Posterior vena cava (tissue), 2 donors: ENCODE results near the gene UQCRC1. TPM values are rescaled to one million over a fixed set of nuclear protein-coding genes. Genes with fewer than 3 reads are reported as not detected.

Experiments used
- DNase-seq: peaks from one replicate; pipeline ENCODE4 v3.0.0-alpha.2; 2020; ENCODE audit warnings: low spot score
- intact Hi-C, 2 donors: fragments of 100-400 bp; cut with DNase I; formaldehyde crosslinking; loops; one replicate each; pipeline versions ENCODE4 v1.14.1 to v1.14.2; 2022 to 2023
- total RNA-seq, 2 donors: library from RNA; stranded (reverse); fragmentation: NEBNext Ultra II Directional; extraction: Animal tissue kit (Norgen Biotek cat#: 25700); gene quantifications; one replicate each; pipeline ENCODE4 v1.2.1, GENCODE V29; 2021
- donor health status: DM: yes; HTN: yes; CAD: no.
- donor health status: DM: yes; HTN: yes; CAD: no.

UQCRC1 gene
- total RNA-seq, 2 donors from 2014 or later: 134 to 135 TPM

DNA sequence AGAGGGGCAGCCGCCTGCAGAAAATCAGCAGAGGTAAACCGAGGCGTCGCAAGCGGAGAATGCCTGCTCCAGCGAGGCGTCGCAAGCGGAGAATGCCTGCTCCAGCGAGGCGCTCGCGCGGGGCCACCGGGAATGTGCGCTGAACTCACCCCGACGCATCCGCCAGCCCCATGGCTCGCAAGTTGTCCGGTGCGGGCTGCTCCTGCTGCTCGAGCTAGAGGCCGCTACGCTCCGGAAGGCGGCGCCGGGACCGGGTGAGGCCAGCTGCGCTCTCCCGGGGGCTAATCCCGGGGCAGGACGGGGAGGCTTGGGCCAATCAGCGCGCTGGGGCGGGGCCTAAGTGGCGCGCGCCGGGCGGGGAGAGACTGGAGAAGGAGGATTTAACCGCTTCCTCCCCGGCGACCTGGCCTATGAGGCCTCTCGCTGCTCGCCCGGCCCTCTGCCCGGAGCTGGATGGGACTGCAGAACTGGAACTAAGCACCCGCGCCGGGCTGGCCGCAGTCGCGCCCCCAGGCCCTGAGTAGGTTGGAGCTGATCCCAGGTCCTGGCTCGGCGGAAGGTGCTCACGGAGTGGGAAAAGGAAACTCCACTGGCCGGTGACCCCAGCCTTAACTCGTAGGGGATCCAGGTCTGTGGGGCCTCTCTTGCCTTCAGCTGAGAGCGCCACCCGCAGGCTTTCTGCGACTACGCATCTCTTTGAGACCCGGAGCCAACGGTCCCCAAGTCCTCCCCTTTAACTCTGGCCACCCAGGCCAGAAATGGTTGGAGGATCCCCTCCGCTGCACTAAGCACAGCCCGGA, 26.0 kb upstream of the UQCRC1 start, which contains the start of gene SLC26A6:
Gene SLC26A6, minus strand, starts transcription at position 240 of the 800 bp plus-strand sequence. Its CDS starts 68 bp downstream, at position 172.
- intact Hi-C loops: no loop called here
- peak; percentile 99 for DNase-seq

DNA sequence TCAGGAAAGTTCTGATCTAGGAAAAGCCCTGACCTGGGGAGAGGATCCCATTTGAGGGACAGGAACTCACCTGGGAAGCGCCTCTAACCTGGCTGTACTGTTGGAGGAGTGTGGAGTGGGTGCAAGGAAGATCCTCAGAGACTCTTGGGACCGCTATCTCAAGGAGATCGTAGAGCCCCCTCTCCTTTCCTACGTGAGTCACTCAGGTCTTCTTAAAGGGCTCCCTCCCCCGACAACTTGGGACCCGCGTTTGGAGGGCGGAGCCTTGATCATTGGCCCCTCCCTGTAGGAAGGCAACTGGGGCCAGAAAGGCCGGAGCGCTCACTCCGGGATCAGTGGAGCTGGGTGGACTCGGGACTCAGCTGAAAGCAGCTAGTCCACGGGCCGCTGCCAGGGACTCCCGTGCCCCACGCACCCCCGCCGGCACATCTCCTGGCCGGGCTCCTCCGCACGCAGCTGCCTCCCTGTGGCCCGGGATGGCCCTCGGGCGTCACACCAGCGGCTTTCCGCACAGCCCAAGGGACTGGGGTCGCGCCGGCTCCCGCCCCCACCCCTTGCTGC, 25.3 kb upstream of the UQCRC1 start:
- intact Hi-C loops: no loop called here
- peak; percentile 89 for DNase-seq

DNA sequence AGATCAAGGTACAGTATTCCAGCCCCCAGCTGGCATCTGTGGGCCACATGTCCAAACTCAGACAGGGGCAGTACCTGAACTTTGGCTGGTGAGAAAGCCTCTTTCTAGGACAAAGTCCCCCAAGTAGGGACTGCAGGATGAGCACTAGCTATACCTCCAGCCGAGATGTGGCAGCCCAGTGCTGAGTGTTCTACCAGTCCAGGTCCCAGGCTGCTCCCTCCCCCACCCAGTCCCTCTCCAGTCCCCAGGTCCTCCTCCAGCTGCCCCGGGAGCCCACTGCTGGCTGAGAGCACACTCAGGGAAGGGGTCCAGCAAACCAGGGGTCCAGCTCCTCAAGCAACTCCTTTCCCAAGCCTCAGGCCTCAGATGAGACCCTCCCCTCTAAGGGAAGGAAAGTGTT, 24.3 kb upstream of the UQCRC1 start:
- intact Hi-C loops: no loop called here
- DNase-seq: no peak

DNA sequence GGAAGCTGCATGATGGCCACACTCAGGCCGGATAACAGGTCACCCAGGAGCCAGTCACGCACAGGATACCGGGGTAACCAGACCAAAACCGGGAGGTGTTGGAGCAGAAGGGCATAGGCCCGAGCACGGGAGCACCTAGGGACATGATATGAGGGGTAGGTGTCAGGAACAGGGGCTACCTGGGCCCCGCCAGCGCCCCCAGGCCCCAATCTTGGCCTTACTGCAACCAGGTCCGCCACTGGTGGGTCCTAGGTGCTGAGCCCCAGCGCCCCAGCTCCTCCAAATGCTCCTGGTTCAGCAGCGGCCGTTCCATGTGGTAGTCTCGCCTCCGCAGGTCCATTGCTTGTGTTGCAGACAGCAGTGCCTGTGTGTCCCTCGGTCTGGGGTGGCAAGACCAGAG, 23.8 kb upstream of the UQCRC1 start:
- no peak for DNase-seq
- intact Hi-C loops: no loop called here

DNA sequence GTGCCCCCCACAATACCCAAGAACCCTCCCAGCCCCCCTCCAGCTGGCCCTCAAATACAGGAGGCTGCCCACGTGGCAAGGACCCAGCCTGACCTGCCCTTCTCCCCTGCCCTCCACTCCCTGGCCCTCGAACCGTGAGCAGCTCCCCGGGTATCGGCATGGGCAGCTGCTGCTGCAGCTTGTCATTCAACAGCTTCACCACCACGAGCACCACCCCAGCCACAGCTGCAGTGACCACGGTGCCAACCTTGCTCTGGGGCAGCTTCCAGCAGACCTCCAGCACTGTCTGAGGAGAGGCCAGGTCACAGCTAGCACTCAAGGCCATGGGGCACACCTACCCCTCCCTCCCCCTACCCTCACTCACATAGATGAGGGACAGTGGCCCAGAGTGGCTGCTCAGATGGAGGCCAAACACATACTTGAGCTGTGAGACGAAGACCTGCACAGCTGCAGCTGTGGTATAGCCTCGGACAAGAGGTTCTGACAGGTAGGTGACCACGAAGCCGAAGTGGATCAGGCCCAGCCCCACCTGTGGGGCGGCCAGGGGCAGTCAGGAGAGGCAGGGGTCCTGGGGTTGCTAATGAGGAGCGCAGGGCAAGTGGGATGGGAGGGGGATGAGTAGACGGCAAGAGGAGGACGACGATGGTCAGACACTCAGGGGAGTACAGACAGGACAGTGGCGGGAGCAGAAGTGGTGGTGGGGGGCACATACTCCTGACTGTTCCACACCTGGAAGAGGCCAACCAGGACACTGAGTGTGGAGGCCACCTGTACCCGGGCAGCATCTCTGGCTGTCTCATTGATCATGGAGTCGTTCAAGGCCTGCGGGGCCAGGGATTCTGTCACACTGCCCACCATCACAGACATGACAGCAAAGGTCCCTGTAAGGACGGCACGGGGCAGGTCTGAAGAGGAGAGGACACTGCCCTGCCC, 22.3 kb upstream of the UQCRC1 start:
- DNase-seq: no peak
- intact Hi-C loops: no loop called here

DNA sequence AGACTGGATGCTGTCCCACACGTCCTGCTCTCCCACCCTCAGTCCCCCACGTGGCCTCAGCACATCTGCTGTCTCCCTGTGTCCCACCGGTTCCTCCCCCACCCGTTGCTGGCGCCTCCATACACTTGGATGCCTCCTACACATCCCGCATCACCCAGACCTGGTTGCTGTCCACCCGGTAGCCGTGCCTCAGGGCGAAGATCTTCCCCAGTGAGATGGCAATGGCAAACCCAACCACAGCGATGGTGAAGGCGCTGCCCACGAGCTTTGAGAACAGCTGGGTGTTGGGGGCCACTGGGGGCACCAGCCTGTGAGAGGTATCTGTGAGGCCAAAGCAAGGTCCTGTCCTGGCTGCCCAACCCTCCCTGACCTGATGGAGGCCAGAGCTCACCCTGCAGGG, 21.4 kb upstream of the UQCRC1 start:
- intact Hi-C loops: no loop called here
- no peak for DNase-seq

DNA sequence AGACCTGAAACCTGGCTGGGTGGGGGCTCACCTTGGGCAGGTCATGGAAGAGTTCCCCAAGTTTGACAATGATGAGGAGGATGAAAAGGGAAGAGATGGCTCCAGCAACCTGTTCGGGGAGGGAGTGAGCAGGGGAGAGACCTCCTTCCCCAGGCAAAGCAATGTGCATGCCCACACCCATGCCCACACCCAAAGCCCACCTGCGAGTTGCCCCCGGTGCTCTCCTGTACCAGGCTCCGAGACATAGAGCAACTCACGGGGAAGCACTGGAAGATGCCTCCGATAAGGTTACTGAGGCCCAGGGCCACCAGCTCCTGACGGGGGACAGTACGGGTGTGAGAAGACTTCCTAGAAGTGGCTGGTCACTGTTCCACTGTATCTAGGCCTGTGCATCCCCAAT, 21.0 kb upstream of the UQCRC1 start:
- intact Hi-C loops: no loop called here
- DNase-seq: peak; percentile 68

DNA sequence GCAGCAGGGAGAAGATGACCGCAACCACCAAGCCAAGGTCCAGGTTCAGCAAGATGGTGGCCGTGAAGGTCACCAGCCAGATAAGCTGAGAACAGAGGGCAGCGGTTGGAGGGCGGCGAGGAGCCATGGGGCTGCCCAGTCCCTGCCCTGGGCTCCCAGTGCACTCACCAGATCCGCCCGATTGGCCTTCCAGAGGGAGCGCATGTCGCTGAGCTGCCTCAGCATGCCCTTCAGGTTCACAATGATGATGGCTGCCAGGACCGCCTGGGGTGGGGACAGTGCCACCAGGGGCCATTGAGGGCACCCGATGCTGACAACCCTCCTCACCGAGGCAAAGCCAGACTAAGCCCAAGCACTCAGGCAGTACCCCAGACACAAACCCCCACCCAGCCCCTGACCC, 20.4 kb upstream of the UQCRC1 start:
- intact Hi-C loops: no loop called here
- peak; percentile 48 for DNase-seq

DNA sequence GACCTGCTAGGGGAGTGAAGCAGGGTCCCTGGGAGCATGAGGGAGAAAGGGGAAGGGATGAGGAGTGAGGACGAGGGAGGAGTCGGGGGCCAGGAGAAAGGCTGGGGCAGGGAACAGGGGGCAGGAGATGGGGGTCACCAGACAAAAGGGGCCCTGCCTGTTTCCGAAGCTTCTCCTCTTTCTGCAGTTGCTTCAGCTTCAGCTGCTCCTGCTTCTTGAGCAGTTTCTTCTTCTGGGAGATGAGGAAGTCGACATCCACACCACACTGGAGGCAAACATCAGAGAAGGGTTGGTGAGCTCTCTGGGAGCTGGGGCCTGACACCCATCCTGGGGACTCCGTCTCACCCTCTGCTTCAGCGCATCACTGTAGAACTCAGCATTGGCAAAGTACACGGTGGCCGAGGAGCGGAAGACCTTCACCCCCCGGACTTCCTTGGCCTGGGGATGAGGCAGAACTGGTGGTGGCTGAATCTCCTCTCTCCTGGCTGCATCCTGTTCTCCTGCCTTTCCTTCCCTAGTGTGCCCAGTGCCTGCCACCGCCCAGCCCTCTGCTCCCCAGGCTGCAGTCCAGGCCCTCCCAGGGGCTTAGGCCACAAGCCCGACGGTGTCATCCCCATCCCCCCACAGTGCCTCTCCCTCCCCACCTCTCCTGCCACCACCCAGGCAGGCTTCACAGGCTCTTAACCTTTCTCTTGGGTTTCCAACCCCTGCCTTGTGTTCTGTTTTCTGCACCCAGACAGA, 19.0 kb upstream of the UQCRC1 start:
- intact Hi-C loops: no loop called here
- no peak for DNase-seq

DNA sequence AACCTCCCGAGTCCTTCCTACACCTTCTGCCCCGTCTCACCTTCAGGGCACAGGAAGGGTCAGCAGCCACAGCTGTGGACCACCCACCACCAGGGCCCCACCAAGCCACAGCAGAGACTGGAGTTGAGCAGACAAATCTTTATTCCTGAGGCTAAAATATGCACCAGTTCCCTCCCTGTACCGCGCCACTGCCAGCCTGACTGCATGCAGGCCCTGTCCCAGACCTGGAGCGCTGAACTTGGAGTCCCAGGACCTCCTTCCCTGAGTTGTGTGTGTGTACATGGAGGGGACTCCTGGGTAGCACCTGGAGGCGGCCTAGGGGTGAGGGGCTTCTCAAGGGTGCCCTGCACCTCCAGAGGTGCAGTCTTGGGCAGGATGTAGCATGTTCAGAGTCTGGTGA, 16.2 kb upstream of the UQCRC1 start:
- DNase-seq: peak; percentile 54
- intact Hi-C loops: no loop called here

DNA sequence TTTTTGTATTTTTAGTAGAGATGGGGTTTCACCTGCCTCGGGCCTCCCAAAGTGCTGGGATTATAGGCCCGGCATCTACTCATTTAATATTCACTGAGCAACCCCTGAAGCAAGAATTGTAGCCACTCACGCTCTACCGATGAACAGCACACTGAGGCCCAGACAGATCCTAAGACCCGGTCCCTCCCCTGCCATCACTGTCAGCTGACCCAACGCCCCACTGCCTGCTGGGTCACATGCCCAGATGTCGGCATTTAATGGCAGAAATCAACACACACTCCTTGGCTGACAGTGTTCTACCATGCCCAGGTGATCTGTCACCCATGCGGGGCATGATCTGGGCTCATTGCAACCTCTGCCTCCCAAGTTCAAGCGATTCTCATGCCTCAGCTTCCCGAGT, 15.3 kb upstream of the UQCRC1 start:
- no peak for DNase-seq
- intact Hi-C loops: no loop called here

DNA sequence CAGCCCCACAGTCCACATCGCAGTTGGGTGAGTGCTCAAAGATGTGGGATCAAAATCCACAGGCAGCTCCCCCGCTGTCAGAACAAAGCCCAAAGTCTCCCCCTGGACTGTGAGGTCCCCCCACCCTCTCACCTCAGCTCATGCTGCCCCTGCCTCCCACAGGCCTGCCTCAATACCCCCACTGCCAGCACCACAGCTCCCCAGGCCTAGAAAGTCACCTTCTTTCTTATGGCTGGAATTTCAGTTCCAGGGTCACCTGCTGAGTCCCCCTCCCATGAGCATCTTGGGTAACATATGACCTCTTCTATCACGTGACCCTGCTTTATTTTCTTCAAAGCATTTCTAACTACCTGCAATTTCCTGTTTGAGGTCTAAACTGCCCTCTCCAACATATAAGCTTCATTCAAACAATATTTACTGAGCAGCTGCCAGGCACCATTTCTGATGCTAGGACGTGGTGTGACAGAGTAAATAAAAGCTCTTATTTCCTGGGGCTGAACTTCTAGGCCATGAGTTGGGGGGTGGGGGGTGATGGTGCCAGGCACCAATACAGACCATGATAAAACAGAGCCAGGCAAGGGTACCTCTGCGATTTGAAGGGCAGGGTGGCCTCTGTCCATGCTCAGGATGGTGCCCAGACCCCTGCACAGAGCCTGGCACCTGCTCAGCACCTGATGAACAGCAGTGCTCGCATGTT, 14.6 kb upstream of the UQCRC1 start:
- intact Hi-C loops: no loop called here
- peak; percentile 68 for DNase-seq

DNA sequence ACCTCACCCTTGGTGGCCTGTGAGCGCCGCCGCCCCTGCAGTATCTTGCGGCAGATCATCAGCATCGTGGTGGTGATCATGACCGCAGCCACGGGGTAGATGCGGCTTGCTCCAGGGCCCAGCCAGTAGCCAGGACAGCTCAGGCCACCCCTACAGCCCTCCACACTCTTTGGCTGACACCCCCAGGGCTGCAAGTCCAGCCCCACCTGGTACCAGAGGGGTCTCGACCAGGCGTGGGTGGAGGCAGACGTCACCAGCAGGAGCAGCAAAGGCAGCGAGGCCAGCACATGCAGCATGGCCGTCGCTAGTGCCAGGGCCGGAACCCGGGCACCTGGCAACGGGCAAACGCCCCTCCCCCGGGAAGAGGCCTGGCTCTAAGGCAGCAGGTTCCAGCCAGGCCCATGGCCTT, 12.0 kb upstream of the UQCRC1 start, which contains the start of gene TMEM89:
Gene TMEM89, minus strand, starts transcription at position 309 of the 409 bp plus-strand sequence. Its CDS starts 13 bp downstream, at position 296.
- intact Hi-C loops: no loop called here
- peak; percentile 73 for DNase-seq

DNA sequence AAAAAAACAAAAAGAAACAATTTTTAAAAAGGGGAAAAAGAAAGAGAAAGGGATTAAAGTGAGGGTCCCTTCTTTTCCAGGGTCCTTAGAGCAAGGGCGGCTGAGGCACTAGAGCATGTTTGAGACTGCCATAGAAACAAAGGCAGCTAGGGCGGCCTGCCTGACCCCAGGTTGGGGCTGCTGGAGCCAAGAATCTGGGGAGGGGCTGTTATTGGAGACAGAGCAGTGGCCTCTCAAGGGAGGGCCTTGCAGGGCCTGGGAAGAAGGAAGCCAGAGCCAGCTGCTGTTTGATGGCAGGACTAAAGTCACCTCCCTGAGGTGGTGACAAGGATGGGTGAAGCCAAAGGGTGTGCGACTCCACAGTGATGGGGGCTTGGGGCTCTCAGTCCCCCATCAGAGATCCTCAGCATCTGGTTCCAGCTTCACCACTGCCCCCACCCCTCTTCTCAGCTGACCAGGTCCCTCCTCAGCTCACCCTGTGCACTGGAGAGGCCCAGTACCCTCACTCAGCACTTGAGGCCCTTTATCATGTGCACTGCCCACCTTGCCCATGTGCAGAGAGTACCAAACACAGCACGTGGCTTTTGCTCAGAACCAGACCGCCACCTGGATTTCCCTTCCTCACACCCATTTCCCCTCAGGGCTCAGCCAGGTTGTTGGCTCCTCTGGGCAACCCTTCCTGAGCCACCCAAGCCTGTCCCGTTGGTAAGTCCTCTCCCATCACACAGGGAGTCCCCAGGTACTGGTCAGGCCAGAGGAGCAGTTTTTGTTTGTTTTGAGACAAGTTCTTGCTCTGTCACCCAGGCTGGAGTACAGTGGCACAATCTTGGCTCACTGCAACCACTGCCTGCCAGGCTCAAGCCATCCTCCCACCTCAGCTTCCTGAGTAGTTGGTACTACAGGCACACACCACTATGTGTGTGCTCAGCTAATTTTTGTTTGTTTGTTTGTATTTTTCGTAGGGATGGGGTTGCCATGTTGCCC, 10.4 kb upstream of the UQCRC1 start:
- intact Hi-C loops: no loop called here
- peak; percentile 65 for DNase-seq

DNA sequence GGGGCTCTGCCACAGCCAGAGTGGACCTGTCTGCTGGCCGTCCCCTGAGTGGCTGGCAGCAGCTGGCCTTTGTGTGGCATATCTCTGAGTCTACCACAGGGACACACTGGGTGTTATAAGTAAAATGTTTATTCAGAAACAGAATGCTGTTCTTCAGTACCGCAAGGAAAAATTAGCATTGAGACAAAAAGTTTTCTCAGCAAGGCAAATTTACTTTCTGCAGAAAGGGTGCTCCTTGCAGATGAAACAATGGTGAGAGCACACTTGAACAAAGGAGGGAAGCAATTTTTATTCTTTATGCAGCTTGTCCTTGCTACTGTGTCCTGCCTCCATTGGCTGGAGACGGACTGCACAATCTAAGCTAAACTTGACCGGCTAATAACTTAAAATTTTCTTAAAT, 8.1 kb upstream of the UQCRC1 start:
- intact Hi-C loops: no loop called here
- DNase-seq: no peak

DNA sequence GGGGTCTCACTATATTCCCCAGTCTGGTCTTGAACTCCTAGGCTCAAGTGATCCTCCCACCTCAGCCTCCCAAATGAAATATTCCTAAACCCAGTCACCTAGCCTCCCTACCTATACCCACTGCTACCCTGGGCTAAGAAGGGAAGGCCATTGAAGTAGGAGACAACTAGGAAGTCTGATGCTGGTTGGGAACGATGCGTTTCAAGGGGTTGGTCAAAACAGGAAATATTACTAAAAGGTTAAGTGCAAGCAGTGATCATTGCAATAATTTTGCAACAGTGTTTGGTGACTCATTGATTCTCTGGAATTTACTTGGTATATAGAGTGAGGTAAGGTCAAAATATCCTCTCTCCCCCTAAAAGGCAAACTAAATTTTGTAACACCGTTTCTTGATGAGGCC, 4.6 kb upstream of the UQCRC1 start:
- intact Hi-C loops: no loop called here
- DNase-seq: no peak

DNA sequence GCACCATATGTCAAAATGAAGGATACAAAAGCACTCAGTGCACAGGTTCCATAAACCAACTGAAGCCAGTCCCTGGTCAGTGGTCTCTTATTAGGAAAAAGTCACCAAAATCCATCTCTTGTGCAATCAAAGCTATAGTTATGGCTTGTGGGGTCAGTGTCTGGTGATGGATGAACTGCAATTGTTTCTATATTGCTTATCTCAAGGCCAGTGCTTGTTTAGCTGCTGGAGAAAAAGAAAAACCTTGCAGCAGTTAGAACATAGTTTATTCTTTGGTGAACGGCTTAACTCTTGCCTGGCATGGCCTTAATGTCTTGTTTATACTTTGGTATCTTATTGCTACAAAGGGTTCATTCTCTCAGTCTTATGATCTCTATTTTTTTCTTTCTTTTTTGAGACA, 2.9 kb upstream of the UQCRC1 start:
- no peak for DNase-seq
- intact Hi-C loops: no loop called here

DNA sequence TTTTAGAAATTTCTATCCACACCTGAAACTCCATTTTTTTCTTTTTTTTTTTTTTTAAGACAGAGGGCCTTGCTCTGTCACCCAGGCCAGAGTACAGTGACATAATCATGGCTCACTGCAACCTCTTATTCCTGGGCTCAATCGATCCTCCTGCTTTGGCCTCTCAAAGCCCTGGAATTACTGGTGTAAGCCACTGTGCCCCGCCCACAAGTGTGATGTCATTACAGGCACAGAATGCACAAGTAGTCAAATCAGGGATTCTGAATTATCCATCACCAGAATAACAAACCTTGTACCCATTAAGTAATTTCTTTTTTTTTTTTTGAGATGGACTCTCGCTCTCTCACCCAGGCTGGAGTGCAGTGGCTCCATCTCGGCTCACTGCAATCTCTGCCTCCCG, 1.9 kb downstream of the UQCRC1 start:
- intact Hi-C loops: no loop called here
- no peak for DNase-seq
